SK-N-SH (cell line): ENCODE measurements around the gene USP4. TPM values are rescaled to one million over a fixed set of nuclear protein-coding genes. Genes with fewer than 3 reads are reported as not detected.

Experiments used
- CTCF ChIA-PET: fragments of 300-600, 350-600 bp; formaldehyde crosslinking; extraction: SDS; loops from one replicate; lab custom pipeline; 2021; lab: Yijun Ruan, JAX
- POLR2A ChIA-PET: fragments of 350-600 bp; sonication (Branson Sonifier 250); formaldehyde crosslinking; extraction: SDS; loops from one replicate; lab custom pipeline; 2020; ENCODE audit warnings: antibody characterized with exemption, inconsistent platforms; lab: Yijun Ruan, JAX
- DNase-seq: peaks from one replicate; pipeline ENCODE4 v3.0.0; 2012
- H2AFZ ChIP-seq: fragments of 200-600 bp; sonication (generic); 2 replicates; pipeline ENCODE4 v1.8.1; 2016; ENCODE audit warnings: antibody characterized with exemption, mild to moderate bottlenecking, low read depth
- H3F3A ChIP-seq: fragments of 200-600 bp; sonication (generic); replicated peaks from 2 replicates; pipeline ENCODE3; 2016; ENCODE audit warnings: antibody characterized with exemption, mild to moderate bottlenecking; ENCODE audit not compliant: insufficient read depth
- H3K27ac ChIP-seq, 2 experiments: fragments of 200-500 bp in 1 of 2; fragments of 200-600 bp in 1 of 2; sonication (Bioruptor generic) in 1 of 2; sonication (generic), shearing (Covaris generic) in 1 of 2; 2 replicates each; pipeline versions ENCODE4 v1.5.1 to v1.6.1; 2014 to 2016; ENCODE audit warnings: low read depth in 2 of 2, inconsistent platforms in 1 of 2, low read length in 1 of 2, mild to moderate bottlenecking in 1 of 2, mixed read lengths in 1 of 2
- H3K27me3 ChIP-seq: fragments of 200-600 bp; sonication (generic), shearing (Covaris generic); 2 replicates; pipeline ENCODE4 v1.6.1; 2016; ENCODE audit warnings: mixed run types; ENCODE audit not compliant: insufficient read depth
- H3K36me3 ChIP-seq, 2 experiments: fragments of 200-500 bp in 1 of 2; fragments of 200-600 bp in 1 of 2; sonication (Bioruptor generic) in 1 of 2; sonication (generic) in 1 of 2; replicated peaks in 1 of 2; 2 replicates each; pipeline versions ENCODE3 to v1.5.1; 2014 to 2016; ENCODE audit warnings: low read length in 1 of 2, mild to moderate bottlenecking in 1 of 2; ENCODE audit not compliant: insufficient read depth in 2 of 2, control insufficient read depth in 1 of 2
- H3K4me1 ChIP-seq, 2 experiments: fragments of 200-500 bp in 1 of 2; fragments of 200-600 bp in 1 of 2; sonication (Bioruptor generic) in 1 of 2; sonication (generic), shearing (Covaris generic) in 1 of 2; 2 replicates each; pipeline versions ENCODE4 v1.5.1 to v1.6.1; 2014 to 2016; ENCODE audit warnings: low read depth in 1 of 2, low read length in 1 of 2, mixed run types in 1 of 2; ENCODE audit not compliant: insufficient read depth in 2 of 2, control insufficient read depth in 1 of 2
- H3K4me2 ChIP-seq: fragments of 200-600 bp; sonication (generic), shearing (Covaris generic); 2 replicates; pipeline ENCODE4 v1.6.1; 2017; ENCODE audit warnings: mixed run types
- H3K4me3 ChIP-seq, 2 experiments: fragments of 200-500 bp in 1 of 2; fragments of 200-600 bp in 1 of 2; sonication (Bioruptor generic) in 1 of 2; sonication (generic), shearing (Covaris generic) in 1 of 2; 2 replicates each; pipeline versions ENCODE4 v1.5.1 to v1.8.1; 2014 to 2016; ENCODE audit warnings: low read depth in 2 of 2, inconsistent platforms in 1 of 2, low read length in 1 of 2, mild to moderate bottlenecking in 1 of 2, mixed read lengths in 1 of 2, moderate library complexity in 1 of 2
- H3K79me2 ChIP-seq: fragments of 200-600 bp; sonication (generic); 2 replicates; pipeline ENCODE4 v1.8.1; 2017; ENCODE audit warnings: mild to moderate bottlenecking; ENCODE audit not compliant: insufficient read depth
- H3K9ac ChIP-seq: fragments of 200-600 bp; sonication (generic); 2 replicates; pipeline ENCODE4 v1.6.1; 2017; ENCODE audit warnings: mixed run types
- H3K9me2 ChIP-seq: fragments of 200-600 bp; sonication (generic); 2 replicates; pipeline ENCODE4 v1.6.1; 2017; ENCODE audit warnings: mixed run types
- H3K9me3 ChIP-seq: fragments of 200-600 bp; sonication (generic); 2 replicates; pipeline ENCODE4 v1.6.1; 2017; ENCODE audit warnings: mixed run types, mild to moderate bottlenecking, moderate library complexity
- H4K20me1 ChIP-seq: fragments of 200-600 bp; sonication (generic); 2 replicates; pipeline ENCODE4 v1.6.1; 2017; ENCODE audit warnings: mild to moderate bottlenecking, mixed run types; ENCODE audit not compliant: insufficient read depth
- ELF1 ChIP-seq: IDR thresholded peaks from 2 replicates; pipeline ENCODE4 v1.4.0; 2012
- EP300 ChIP-seq, 2 experiments: IDR thresholded peaks; 2 replicates each; pipeline versions ENCODE4 v1.4.0 to v1.6.1; 2012; ENCODE audit warnings: borderline replicate concordance in 1 of 2, low read depth in 1 of 2, low read length in 1 of 2
- FOXJ3 ChIP-seq: sonication (generic); formaldehyde crosslinking; IDR thresholded peaks from 2 replicates; pipeline ENCODE4 v1.5.1; 2020; ENCODE audit warnings: mild to moderate bottlenecking, missing genetic modification reagents
- GATA2 ChIP-seq: sonication (generic); formaldehyde crosslinking; IDR thresholded peaks from 2 replicates; pipeline ENCODE4 v1.5.0; 2020; ENCODE audit warnings: mild to moderate bottlenecking, missing genetic modification reagents
- MEF2A ChIP-seq: IDR thresholded peaks from 2 replicates; pipeline ENCODE4 v1.4.0; 2012; ENCODE audit warnings: low read depth, borderline replicate concordance
- NRF1 ChIP-seq: IDR thresholded peaks from 2 replicates; pipeline ENCODE4 v1.6.1; 2012; ENCODE audit warnings: low read depth, mild to moderate bottlenecking, low read length
- RAD21 ChIP-seq: IDR thresholded peaks from 2 replicates; pipeline ENCODE4 v1.6.1; 2012; ENCODE audit warnings: mild to moderate bottlenecking, low read length
- REST ChIP-seq: IDR thresholded peaks from 2 replicates; pipeline ENCODE4 v1.6.1; 2012; ENCODE audit warnings: mild to moderate bottlenecking, low read depth, low read length, moderate library complexity
- RFX5 ChIP-seq: IDR thresholded peaks from 2 replicates; pipeline ENCODE4 v1.6.1; 2012; ENCODE audit warnings: mild to moderate bottlenecking, improper control_type of control experiment, low read length
- TCF12 ChIP-seq: IDR thresholded peaks from 2 replicates; pipeline ENCODE4 v1.4.0; 2012
- TEAD4 ChIP-seq: IDR thresholded peaks from 2 replicates; pipeline ENCODE4 v1.4.0; 2012; ENCODE audit warnings: mild to moderate bottlenecking, borderline replicate concordance; ENCODE audit not compliant: insufficient read depth
- WGBS: methylation state at CpG from one replicate; pipeline ENCODE4 v1.1.6; 2017; ENCODE audit warnings: low lambda C conversion rate; 5-methylcytosine and 5-hydroxymethylcytosine counted together
- polyA plus RNA-seq, 3 experiments: library from polyadenylated mRNA; depleted of rRNA; stranded (reverse); fragments of >200 nt; gene quantifications; 2 replicates each; pipeline ENCODE4 v1.2.3, GENCODE V29; 2012
- TF ChIP-seq, protein P1 (sequence below): fragments of 150-350 bp; IDR thresholded peaks from 2 replicates; pipeline ENCODE4 v1.6.1; 2016; ENCODE audit warnings: mild to moderate bottlenecking, low read depth, low read length
- TF ChIP-seq, protein P2 (sequence below): fragments of 150-350 bp; IDR thresholded peaks from 2 replicates; pipeline ENCODE4 v1.6.1; 2017; ENCODE audit warnings: antibody characterized with exemption, low read length, low read depth, borderline replicate concordance

Gene USP4
- polyA plus RNA-seq, 1 of the 3 experiments (the other 2 are of a cell fraction) = 33.2 TPM

DNA sequence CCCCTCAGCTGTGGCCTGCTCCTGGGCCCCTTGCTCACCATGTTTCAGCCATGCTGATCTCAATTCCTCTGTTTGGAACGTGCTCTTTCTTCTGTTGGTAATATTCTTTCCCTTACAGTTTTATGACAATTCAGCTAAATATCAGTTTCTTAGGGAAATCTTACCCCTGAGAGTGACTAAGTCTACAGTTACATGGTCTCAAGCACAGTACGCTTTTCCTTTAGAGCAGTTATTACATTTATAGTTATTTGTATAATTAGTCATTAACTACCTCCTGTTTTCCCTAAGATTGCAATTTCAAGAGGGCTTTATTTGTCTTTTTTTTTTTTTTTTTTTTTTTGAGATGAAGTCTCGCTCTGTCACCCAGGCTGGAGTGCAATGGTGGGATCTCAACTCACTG is 86.3 kb downstream of the USP4 start:
- POLR2A ChIA-PET = no interaction called here
- 91% methylated on average over 3 of the region's 3 CpGs for WGBS
- H3K4me3 ChIP-seq = no peak overlapping the region

DNA sequence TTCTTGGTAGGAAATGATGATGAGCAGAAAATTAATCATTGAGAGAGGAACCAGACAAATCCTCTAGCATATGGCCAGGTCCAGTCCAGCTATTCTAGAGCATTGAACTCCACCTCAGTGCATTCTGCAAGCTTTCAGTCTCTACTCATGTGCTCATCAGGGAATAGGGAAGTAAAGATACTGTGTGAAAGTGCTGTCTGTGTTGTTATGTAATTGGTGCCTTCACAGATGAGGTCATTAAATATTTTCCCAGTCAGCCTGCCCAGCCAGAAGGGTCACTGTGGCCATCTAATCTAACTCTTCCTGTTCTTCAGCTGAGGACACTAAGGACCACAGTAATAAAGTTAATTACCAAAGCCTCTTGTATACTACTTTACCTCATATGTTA is 91.0 kb downstream of the USP4 start:
- no peaks in the 10 kb centered on the region for H3K27me3 ChIP-seq
- POLR2A ChIA-PET = no interaction called here
- H3K79me2 ChIP-seq = no peaks in the 10 kb centered on the region
- H3K9ac ChIP-seq = no peak overlapping the region
- no peaks in the 10 kb centered on the region for H3K36me3 ChIP-seq
- H3K4me2 ChIP-seq = no peak overlapping the region
- H4K20me1 ChIP-seq = no peaks in the 10 kb centered on the region
- H3K4me3 ChIP-seq = no peak overlapping the region
- TF ChIP-seq REST (no peak), RAD21 (no peak), FOXJ3 (CRISPR knock-in tag) (no peak), ELF1 (no peak), TCF12 (no peak), TEAD4 (no peak), MEF2A (no peak), GATA2 (CRISPR knock-in tag) (no peak), NRF1 (no peak), EP300 (IDR thresholded peaks at IDR 0.05; ENCODE audit: borderline replicate concordance in 1 of 2, low read depth in 1 of 2, low read length in 1 of 2) (no peak)
- TF ChIP-seq, protein P1, sequence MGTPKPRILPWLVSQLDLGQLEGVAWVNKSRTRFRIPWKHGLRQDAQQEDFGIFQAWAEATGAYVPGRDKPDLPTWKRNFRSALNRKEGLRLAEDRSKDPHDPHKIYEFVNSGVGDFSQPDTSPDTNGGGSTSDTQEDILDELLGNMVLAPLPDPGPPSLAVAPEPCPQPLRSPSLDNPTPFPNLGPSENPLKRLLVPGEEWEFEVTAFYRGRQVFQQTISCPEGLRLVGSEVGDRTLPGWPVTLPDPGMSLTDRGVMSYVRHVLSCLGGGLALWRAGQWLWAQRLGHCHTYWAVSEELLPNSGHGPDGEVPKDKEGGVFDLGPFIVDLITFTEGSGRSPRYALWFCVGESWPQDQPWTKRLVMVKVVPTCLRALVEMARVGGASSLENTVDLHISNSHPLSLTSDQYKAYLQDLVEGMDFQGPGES = no peak
- TF ChIP-seq, all 33 proteins: peak for 0
- Histone ChIP-seq H3K27ac (no peak overlapping the region), H2AFZ (peak overlapping the region; percentile 13; the same call in 1 of the 2 replicates), H3F3A (no peaks in the 10 kb centered on the region), H3K9me3 (no peaks in the 10 kb centered on the region), H3K4me1 (no peaks in the 10 kb centered on the region), H3K9me2 (no peaks in the 10 kb centered on the region)
- no peak for DNase-seq
- CTCF ChIA-PET = interaction anchor here (1.0 kb wide), 1 partner anchor 200 kb away, joined by 3 read pairs; no protein-coding TSS in a partner anchor

More for the DNA sequence above, 86.3 kb downstream of the USP4 start:
- no peak overlapping the region for H3K4me2 ChIP-seq
- H3K27me3 ChIP-seq = no peaks in the 10 kb centered on the region
- H2AFZ ChIP-seq = no peak overlapping the region
- no peaks in the 10 kb centered on the region for H3K4me1 ChIP-seq
- DNase-seq = no peak
- no peak overlapping the region for H3K9ac ChIP-seq
- no peaks in the 10 kb centered on the region for H3K9me2 ChIP-seq
- no peaks in the 10 kb centered on the region for H3K9me3 ChIP-seq
- CTCF ChIA-PET = no interaction called here
- no peaks in the 10 kb centered on the region for H3F3A ChIP-seq
- no peaks in the 10 kb centered on the region for H3K79me2 ChIP-seq
- no peak overlapping the region for H3K27ac ChIP-seq
- no peaks in the 10 kb centered on the region for H3K36me3 ChIP-seq
- TF ChIP-seq MEF2A (no peak), RFX5 (no peak)
- TF ChIP-seq, protein P2, sequence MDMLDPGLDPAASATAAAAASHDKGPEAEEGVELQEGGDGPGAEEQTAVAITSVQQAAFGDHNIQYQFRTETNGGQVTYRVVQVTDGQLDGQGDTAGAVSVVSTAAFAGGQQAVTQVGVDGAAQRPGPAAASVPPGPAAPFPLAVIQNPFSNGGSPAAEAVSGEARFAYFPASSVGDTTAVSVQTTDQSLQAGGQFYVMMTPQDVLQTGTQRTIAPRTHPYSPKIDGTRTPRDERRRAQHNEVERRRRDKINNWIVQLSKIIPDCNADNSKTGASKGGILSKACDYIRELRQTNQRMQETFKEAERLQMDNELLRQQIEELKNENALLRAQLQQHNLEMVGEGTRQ = no peak
- H4K20me1 ChIP-seq = no peaks in the 10 kb centered on the region
